SH-SY5Y (cell line): ENCODE data around the gene LRMDA.

ENCODE experiments used
- GATA2 ChIP-seq: IDR thresholded peaks from 2 replicates; pipeline ENCODE4 v1.6.1; 2011; ENCODE audit warnings: mild to moderate bottlenecking, low read depth, low read length
- GATA3 ChIP-seq: IDR thresholded peaks from 2 replicates; pipeline ENCODE4 v1.6.1; 2011; ENCODE audit warnings: low read depth, mild to moderate bottlenecking, low read length, moderate library complexity

GRCh38 chr10:75801121-75801520, 369.7 kb downstream of the LRMDA start:
- TF ChIP-seq GATA3 = no peak
- TF ChIP-seq GATA2 = no peak
